Measurements from ENCODE around the gene AQP2. TPM values are rescaled to one million over a fixed set of nuclear protein-coding genes. Genes with fewer than 3 reads are reported as not detected.
A peak's percentile ranks its signal among the peaks of the same experiment; 100 is the strongest.

The AQP2 gene
- total RNA-seq, 3 donors from 2014 or later = not detected

- DNase-seq (ENCODE audit: low spot score in 2 of 2) = no peak
- no peaks in the 10 kb centered on the region for H3K36me3 ChIP-seq
- no peak overlapping the region for H3K4me3 ChIP-seq
- no peak overlapping the region for H3K27ac ChIP-seq
- TF ChIP-seq POLR2A (IDR thresholded peaks at IDR 0.05) = no peak
- TF ChIP-seq, protein P1, sequence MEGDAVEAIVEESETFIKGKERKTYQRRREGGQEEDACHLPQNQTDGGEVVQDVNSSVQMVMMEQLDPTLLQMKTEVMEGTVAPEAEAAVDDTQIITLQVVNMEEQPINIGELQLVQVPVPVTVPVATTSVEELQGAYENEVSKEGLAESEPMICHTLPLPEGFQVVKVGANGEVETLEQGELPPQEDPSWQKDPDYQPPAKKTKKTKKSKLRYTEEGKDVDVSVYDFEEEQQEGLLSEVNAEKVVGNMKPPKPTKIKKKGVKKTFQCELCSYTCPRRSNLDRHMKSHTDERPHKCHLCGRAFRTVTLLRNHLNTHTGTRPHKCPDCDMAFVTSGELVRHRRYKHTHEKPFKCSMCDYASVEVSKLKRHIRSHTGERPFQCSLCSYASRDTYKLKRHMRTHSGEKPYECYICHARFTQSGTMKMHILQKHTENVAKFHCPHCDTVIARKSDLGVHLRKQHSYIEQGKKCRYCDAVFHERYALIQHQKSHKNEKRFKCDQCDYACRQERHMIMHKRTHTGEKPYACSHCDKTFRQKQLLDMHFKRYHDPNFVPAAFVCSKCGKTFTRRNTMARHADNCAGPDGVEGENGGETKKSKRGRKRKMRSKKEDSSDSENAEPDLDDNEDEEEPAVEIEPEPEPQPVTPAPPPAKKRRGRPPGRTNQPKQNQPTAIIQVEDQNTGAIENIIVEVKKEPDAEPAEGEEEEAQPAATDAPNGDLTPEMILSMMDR (IDR thresholded peaks at IDR 0.05) = no peak
- TF ChIP-seq POLR2AphosphoS5 (IDR thresholded peaks at IDR 0.05) = no peak
- intact Hi-C loops (cut with DNase I; ENCODE audit: low total_unique reads) = no loop called here
- H3K9me3 ChIP-seq = no peaks in the 10 kb centered on the region
- H3K27me3 ChIP-seq = no peaks in the 10 kb centered on the region
- H3K4me1 ChIP-seq = no peaks in the 10 kb centered on the region
Measured at GRCh38 chr12:49921299-49921698, 29.2 kb upstream of the AQP2 start.

DNA sequence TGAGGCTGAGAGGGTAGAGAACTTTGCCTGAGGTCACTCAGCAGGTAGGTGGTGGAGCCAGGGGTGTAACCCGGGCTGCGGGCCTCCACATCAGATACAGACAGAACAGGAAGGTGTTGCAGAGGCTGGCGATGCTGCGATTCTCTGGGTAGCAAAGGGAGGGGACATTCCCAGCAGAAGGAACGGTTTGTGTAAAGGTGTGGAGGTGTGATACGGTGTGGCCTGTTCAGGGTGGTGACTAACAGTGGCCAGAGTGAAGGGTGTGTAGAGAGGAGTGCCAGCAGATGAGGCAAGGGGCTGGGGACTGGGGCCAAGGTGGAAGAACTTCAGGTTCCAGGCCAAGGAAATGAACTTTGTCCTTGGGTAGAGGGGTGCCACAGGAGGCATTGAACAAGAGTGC is 28.6 kb upstream of the AQP2 start:
- Histone ChIP-seq H3K36me3 (no peaks in the 10 kb centered on the region), H3K27ac (no peak overlapping the region), H3K4me3 (no peak overlapping the region), H3K4me1 (no peaks in the 10 kb centered on the region), H3K27me3 (no peaks in the 10 kb centered on the region), H3K9me3 (no peaks in the 10 kb centered on the region)
- TF ChIP-seq, protein P1 (IDR thresholded peaks at IDR 0.05) = no peak
- intact Hi-C loops (cut with DNase I; ENCODE audit: low total_unique reads) = no loop called here
- DNase-seq (ENCODE audit: low spot score in 2 of 2) = no peak

GRCh38 chr12:49922349-49923034 is 28.0 kb upstream of the AQP2 start:
- H3K4me3 ChIP-seq = no peak overlapping the region
- TF ChIP-seq, protein P1 (IDR thresholded peaks at IDR 0.05) = no peak
- TF ChIP-seq POLR2A (IDR thresholded peaks at IDR 0.05) (no peak), POLR2AphosphoS5 (IDR thresholded peaks at IDR 0.05) (no peak)
- no peaks in the 10 kb centered on the region for H3K36me3 ChIP-seq
- H3K27ac ChIP-seq = peak overlapping the region in 1 of 2 donors; percentile 43
- H3K4me1 ChIP-seq = no peaks in the 10 kb centered on the region
- intact Hi-C loops (cut with DNase I; ENCODE audit: low total_unique reads) = no loop called here
- DNase-seq (ENCODE audit: low spot score in 2 of 2) = no peak
- H3K27me3 ChIP-seq = no peaks in the 10 kb centered on the region
- no peaks in the 10 kb centered on the region for H3K9me3 ChIP-seq

GRCh38 chr12:49923035-49923644 is 27.4 kb upstream of the AQP2 start:
- no peaks in the 10 kb centered on the region for H3K9me3 ChIP-seq
- H3K27ac ChIP-seq = peak overlapping the region in 1 of 2 donors; percentile 29
- no peaks in the 10 kb centered on the region for H3K36me3 ChIP-seq
- no peaks in the 10 kb centered on the region for H3K4me1 ChIP-seq
- intact Hi-C loops (cut with DNase I; ENCODE audit: low total_unique reads) = no loop called here
- peak in 1 of 2 donors; percentile 30 for DNase-seq (ENCODE audit: low spot score in 2 of 2)
- no peaks in the 10 kb centered on the region for H3K27me3 ChIP-seq
- no peak overlapping the region for H3K4me3 ChIP-seq
- no peak for TF ChIP-seq POLR2AphosphoS5 (IDR thresholded peaks at IDR 0.05)

- H3K4me3 ChIP-seq = no peak overlapping the region
- no peak overlapping the region for H3K27ac ChIP-seq
- TF ChIP-seq POLR2AphosphoS5 (IDR thresholded peaks at IDR 0.05) (no peak), POLR2A (IDR thresholded peaks at IDR 0.05) (no peak)
- TF ChIP-seq, protein P1 (IDR thresholded peaks at IDR 0.05) = no peak
- intact Hi-C loops (cut with DNase I; ENCODE audit: low total_unique reads) = no loop called here
- H3K4me1 ChIP-seq = no peaks in the 10 kb centered on the region
- no peaks in the 10 kb centered on the region for H3K36me3 ChIP-seq
- peak in 1 of 2 donors; percentile 15 for DNase-seq (ENCODE audit: low spot score in 2 of 2)
- no peaks in the 10 kb centered on the region for H3K27me3 ChIP-seq
- no peaks in the 10 kb centered on the region for H3K9me3 ChIP-seq
Measured at GRCh38 chr12:49923880-49924556, 26.5 kb upstream of the AQP2 start.

All from breast epithelium (tissue), 4 donors.